Mesendoderm (in vitro differentiated cells): ENCODE results near the gene TUG1.

Experiments
- DNase-seq: peaks from one replicate; pipeline ENCODE4 v3.0.0; 2013
- H2AK5ac ChIP-seq: 2 replicates; pipeline ENCODE4 v1.6.1; 2013; ENCODE audit warnings: low read length, inconsistent platforms
- H2BK120ac ChIP-seq: 2 replicates; pipeline ENCODE4 v1.6.1; 2013; ENCODE audit warnings: low read depth, mild to moderate bottlenecking, low read length, moderate library complexity, mixed read lengths
- H2BK15ac ChIP-seq: replicated peaks from 2 replicates; pipeline ENCODE4 v1.6.1; 2013; ENCODE audit warnings: low read depth, mild to moderate bottlenecking, moderate library complexity
- H2BK5ac ChIP-seq: 2 replicates; pipeline ENCODE4 v1.6.1; 2013; ENCODE audit warnings: low read length, inconsistent platforms
- H3K18ac ChIP-seq: 2 replicates; pipeline ENCODE4 v1.6.1; 2013; ENCODE audit warnings: mild to moderate bottlenecking, low read length, mixed read lengths
- H3K23ac ChIP-seq: one replicate; pipeline ENCODE4 v1.6.1; 2013; ENCODE audit warnings: low read length
- H3K27ac ChIP-seq: 2 replicates; pipeline ENCODE4 v1.5.1; 2013; ENCODE audit warnings: low read depth, mild to moderate bottlenecking, inconsistent platforms, low read length, moderate library complexity
- H3K27me3 ChIP-seq: 2 replicates; pipeline ENCODE4 v1.6.1; 2013; ENCODE audit warnings: low read length, control low read depth, mild to moderate bottlenecking, inconsistent platforms; ENCODE audit not compliant: insufficient read depth, poor library complexity
- H3K36me3 ChIP-seq: 2 replicates; pipeline ENCODE4 v1.6.1; 2013; ENCODE audit warnings: low read length, inconsistent platforms; ENCODE audit not compliant: control insufficient read depth, insufficient read depth
- H3K4ac ChIP-seq: one replicate; pipeline ENCODE4 v1.6.1; 2013; ENCODE audit warnings: low read depth, mild to moderate bottlenecking, low read length, moderate library complexity
- H3K4me1 ChIP-seq: 2 replicates; pipeline ENCODE4 v1.6.1; 2013; ENCODE audit warnings: low read depth, low read length, inconsistent platforms; ENCODE audit not compliant: control insufficient read depth
- H3K4me2 ChIP-seq: 2 replicates; pipeline ENCODE4 v1.6.1; 2013; ENCODE audit warnings: low read length
- H3K4me3 ChIP-seq: 2 replicates; pipeline ENCODE4 v1.5.1; 2013; ENCODE audit warnings: mild to moderate bottlenecking, low read length
- H3K56ac ChIP-seq: one replicate; pipeline ENCODE4 v1.6.1; 2013; ENCODE audit warnings: low read length
- H3K79me1 ChIP-seq: 2 replicates; pipeline ENCODE4 v1.6.1; 2013; ENCODE audit warnings: low read length, inconsistent platforms
- H3K79me2 ChIP-seq: 2 replicates; pipeline ENCODE4 v1.6.1; 2013; ENCODE audit warnings: mild to moderate bottlenecking, low read length; ENCODE audit not compliant: control insufficient read depth, insufficient read depth
- H3K9ac ChIP-seq: 2 replicates; pipeline ENCODE4 v1.6.1; 2013; ENCODE audit warnings: low read length, inconsistent platforms
- H4K5ac ChIP-seq: one replicate; pipeline ENCODE4 v1.6.1; 2013; ENCODE audit warnings: low read length
- H4K8ac ChIP-seq: one replicate; pipeline ENCODE4 v1.6.1; 2013; ENCODE audit warnings: low read depth, mild to moderate bottlenecking, control low read depth, low read length, moderate library complexity
- WGBS: extraction: QIAGEN DNeasy Blood & Tissue Kit; methylation state at CpG from one replicate; pipeline ENCODE4 v1.1.7; 2013; ENCODE audit warnings: low lambda C conversion rate, missing lambda C conversion rate; ENCODE audit not compliant: insufficient coverage; ENCODE audit errors: extremely low coverage; 5-methylcytosine and 5-hydroxymethylcytosine counted together

TUG1 gene

GRCh38 chr22:30923168-30923900, 45.7 kb upstream of the TUG1 start:
- WGBS, result no CpG with 5 or more reads among the region's 9 CpGs

GRCh38 chr22:30925667-30926066, 43.4 kb upstream of the TUG1 start:
- DNase-seq, result no peak
- Histone ChIP-seq H2BK5ac (no peak overlapping the region), H3K4ac (no peak overlapping the region), H2BK15ac (no peak overlapping the region), H3K56ac (no peak overlapping the region), H3K23ac (no peak overlapping the region), H2AK5ac (no peak overlapping the region), H3K4me3 (no peak overlapping the region), H3K36me3 (peaks cover 19% of the 10 kb centered on the region), H4K5ac (no peak overlapping the region), H3K79me2 (no peaks in the 10 kb centered on the region), H3K18ac (no peak overlapping the region), H3K4me1 (no peaks in the 10 kb centered on the region), H3K27me3 (no peaks in the 10 kb centered on the region), H3K27ac (no peak overlapping the region), H2BK120ac (no peak overlapping the region), H3K9ac (no peak overlapping the region), H4K8ac (no peak overlapping the region), H3K79me1 (no peaks in the 10 kb centered on the region), H3K4me2 (no peak overlapping the region)
- WGBS, result no CpG with 5 or more reads among the region's 5 CpGs

More at GRCh38 chr22:30923168-30923900, 45.7 kb upstream of the TUG1 start:
- no peak overlapping the region for H2AK5ac ChIP-seq
- H3K27ac ChIP-seq, result no peak overlapping the region
- no peaks in the 10 kb centered on the region for H3K4me1 ChIP-seq
- no peaks in the 10 kb centered on the region for H3K27me3 ChIP-seq
- no peak overlapping the region for H3K4me2 ChIP-seq
- H3K56ac ChIP-seq, result no peak overlapping the region
- H3K79me1 ChIP-seq, result no peaks in the 10 kb centered on the region
- H2BK5ac ChIP-seq, result no peak overlapping the region
- H3K4me3 ChIP-seq, result no peak overlapping the region
- no peak overlapping the region for H3K4ac ChIP-seq
- H3K36me3 ChIP-seq, result peaks cover 15% of the 10 kb centered on the region
- H3K23ac ChIP-seq, result no peak overlapping the region
- H3K79me2 ChIP-seq, result no peaks in the 10 kb centered on the region
- DNase-seq, result no peak
- no peak overlapping the region for H3K18ac ChIP-seq
- no peak overlapping the region for H2BK15ac ChIP-seq
- no peak overlapping the region for H4K8ac ChIP-seq
- H2BK120ac ChIP-seq, result no peak overlapping the region
- no peak overlapping the region for H3K9ac ChIP-seq
- no peak overlapping the region for H4K5ac ChIP-seq

GRCh38 chr22:30926706-30927105, 42.4 kb upstream of the TUG1 start:
- no peak for DNase-seq
- no peak overlapping the region for H3K4me2 ChIP-seq
- H2AK5ac ChIP-seq, result no peak overlapping the region
- no peak overlapping the region for H3K9ac ChIP-seq
- no peaks in the 10 kb centered on the region for H3K79me1 ChIP-seq
- no peak overlapping the region for H3K4me3 ChIP-seq
- no peak overlapping the region for H3K18ac ChIP-seq
- H3K27ac ChIP-seq, result no peak overlapping the region
- no peak overlapping the region for H2BK120ac ChIP-seq
- H2BK5ac ChIP-seq, result no peak overlapping the region
- no peak overlapping the region for H4K8ac ChIP-seq
- H2BK15ac ChIP-seq, result no peak overlapping the region
- H3K56ac ChIP-seq, result no peak overlapping the region
- H3K4ac ChIP-seq, result no peak overlapping the region
- H3K36me3 ChIP-seq, result peaks cover 21% of the 10 kb centered on the region
- no peaks in the 10 kb centered on the region for H3K79me2 ChIP-seq
- WGBS, result no CpG with 5 or more reads among the region's 4 CpGs
- H3K23ac ChIP-seq, result no peak overlapping the region
- H3K4me1 ChIP-seq, result no peaks in the 10 kb centered on the region
- no peak overlapping the region for H4K5ac ChIP-seq
- H3K27me3 ChIP-seq, result no peaks in the 10 kb centered on the region

GRCh38 chr22:30927806-30928205, 41.3 kb upstream of the TUG1 start:
- no peak overlapping the region for H2BK120ac ChIP-seq
- H3K4ac ChIP-seq, result no peak overlapping the region
- H3K27me3 ChIP-seq, result no peaks in the 10 kb centered on the region
- H3K4me1 ChIP-seq, result no peaks in the 10 kb centered on the region
- H3K56ac ChIP-seq, result no peak overlapping the region
- no peak for DNase-seq
- H2BK15ac ChIP-seq, result no peak overlapping the region
- peaks cover 27% of the 10 kb centered on the region for H3K36me3 ChIP-seq
- H2BK5ac ChIP-seq, result no peak overlapping the region
- no peak overlapping the region for H3K18ac ChIP-seq
- no peaks in the 10 kb centered on the region for H3K79me2 ChIP-seq
- WGBS, result no CpG with 5 or more reads among the region's 10 CpGs
- H3K23ac ChIP-seq, result no peak overlapping the region
- no peak overlapping the region for H4K5ac ChIP-seq
- H4K8ac ChIP-seq, result no peak overlapping the region
- no peak overlapping the region for H3K4me3 ChIP-seq
- no peaks in the 10 kb centered on the region for H3K79me1 ChIP-seq
- H3K9ac ChIP-seq, result no peak overlapping the region
- H3K27ac ChIP-seq, result no peak overlapping the region
- no peak overlapping the region for H3K4me2 ChIP-seq
- no peak overlapping the region for H2AK5ac ChIP-seq

- Histone ChIP-seq H3K18ac (no peak overlapping the region), H3K79me2 (no peaks in the 10 kb centered on the region), H3K4me2 (no peak overlapping the region), H3K56ac (no peak overlapping the region), H3K27ac (no peak overlapping the region), H3K9ac (no peak overlapping the region), H3K23ac (no peak overlapping the region), H2BK120ac (no peak overlapping the region), H4K5ac (no peak overlapping the region), H2AK5ac (no peak overlapping the region), H3K27me3 (no peaks in the 10 kb centered on the region), H3K4me3 (no peak overlapping the region), H2BK15ac (no peak overlapping the region), H3K36me3 (peaks cover 30% of the 10 kb centered on the region), H2BK5ac (no peak overlapping the region), H4K8ac (no peak overlapping the region), H3K79me1 (no peaks in the 10 kb centered on the region), H3K4me1 (no peaks in the 10 kb centered on the region), H3K4ac (no peak overlapping the region)
- DNase-seq, result no peak
- no CpG with 5 or more reads among the region's 6 CpGs for WGBS
These were observed 40.7 kb upstream of the TUG1 start for GRCh38 chr22:30928401-30928800.

GRCh38 chr22:30930228-30930627, 38.8 kb upstream of the TUG1 start:
- Histone ChIP-seq H3K56ac (no peak overlapping the region), H3K9ac (no peak overlapping the region), H3K27me3 (no peaks in the 10 kb centered on the region), H4K8ac (no peak overlapping the region), H2AK5ac (no peak overlapping the region), H3K79me1 (no peaks in the 10 kb centered on the region), H3K4me2 (no peak overlapping the region), H2BK5ac (no peak overlapping the region), H4K5ac (no peak overlapping the region), H3K4ac (no peak overlapping the region), H3K18ac (no peak overlapping the region), H3K36me3 (peaks cover 37% of the 10 kb centered on the region), H3K23ac (no peak overlapping the region), H3K4me1 (no peaks in the 10 kb centered on the region), H2BK15ac (no peak overlapping the region), H3K27ac (no peak overlapping the region), H3K79me2 (no peaks in the 10 kb centered on the region), H2BK120ac (no peak overlapping the region), H3K4me3 (no peak overlapping the region)
- no CpG with 5 or more reads among the region's 3 CpGs for WGBS
- DNase-seq, result no peak
